MM.1S (cell line): ENCODE results near the gene IPO5.

Source experiments
- DNase-seq: peaks from one replicate; pipeline ENCODE4 v3.0.0-alpha.2; 2015
- H2AFZ ChIP-seq: fragments of 300-600 bp; sonication (generic); 2 replicates; pipeline ENCODE4 v1.6.0; 2016; ENCODE audit warnings: antibody characterized with exemption, low read length
- H3F3A ChIP-seq: fragments of 300-600 bp; sonication (generic); 2 replicates; pipeline ENCODE4 v1.6.1; 2016; ENCODE audit warnings: mild to moderate bottlenecking, antibody characterized with exemption, low read length, moderate library complexity, mixed read lengths; ENCODE audit not compliant: insufficient read depth
- H3K27ac ChIP-seq: fragments of 300-600 bp; sonication (generic); 2 replicates; pipeline ENCODE4 v1.5.1; 2016; ENCODE audit warnings: mild to moderate bottlenecking, low read length
- H3K27me3 ChIP-seq: fragments of 300-600 bp; sonication (generic); replicated peaks from 2 replicates; pipeline ENCODE4 v1.6.0; 2016; ENCODE audit warnings: low read length; ENCODE audit not compliant: insufficient read depth
- H3K36me3 ChIP-seq: fragments of 300-600 bp; sonication (generic); replicated peaks from 2 replicates; pipeline ENCODE4 v1.6.1; 2016; ENCODE audit warnings: mild to moderate bottlenecking, low read length, mixed read lengths; ENCODE audit not compliant: insufficient read depth
- H3K4me1 ChIP-seq: fragments of 300-600 bp; sonication (generic); 2 replicates; pipeline ENCODE4 v1.6.1; 2016; ENCODE audit warnings: low read length, mixed read lengths
- H3K4me2 ChIP-seq: fragments of 300-600 bp; sonication (generic); 2 replicates; pipeline ENCODE4 v1.6.0; 2016; ENCODE audit warnings: low read depth, low read length
- H3K4me3 ChIP-seq: fragments of 300-600 bp; sonication (generic); 2 replicates; pipeline ENCODE4 v1.5.1; 2016; ENCODE audit warnings: low read length, mixed read lengths
- H3K79me2 ChIP-seq: fragments of 300-600 bp; sonication (generic); 2 replicates; pipeline ENCODE4 v1.6.1; 2016; ENCODE audit warnings: mixed run types, low read length, mixed read lengths
- H3K9ac ChIP-seq: fragments of 300-600 bp; sonication (generic); 2 replicates; pipeline ENCODE4 v1.6.1; 2016; ENCODE audit warnings: low read length, mixed read lengths
- H3K9me2 ChIP-seq: fragments of 300-600 bp; sonication (generic); replicated peaks from 2 replicates; pipeline ENCODE4 v1.6.1; 2016; ENCODE audit warnings: mild to moderate bottlenecking, low read length, mixed read lengths; ENCODE audit not compliant: insufficient read depth
- H3K9me3 ChIP-seq: fragments of 300-600 bp; sonication (generic); replicated peaks from 2 replicates; pipeline ENCODE4 v1.6.1; 2016; ENCODE audit warnings: mild to moderate bottlenecking, low read length, mixed read lengths; ENCODE audit not compliant: insufficient read depth
- H4K20me1 ChIP-seq: fragments of 300-600 bp; sonication (generic); 2 replicates; pipeline ENCODE4 v1.6.1; 2016; ENCODE audit warnings: mild to moderate bottlenecking, low read length, moderate library complexity, mixed read lengths; ENCODE audit not compliant: insufficient read depth
- EZH2 ChIP-seq: fragments of 300-600 bp; sonication (generic); optimal IDR thresholded peaks from 2 replicates; pipeline ENCODE3; 2017; ENCODE audit warnings: low read depth, mild to moderate bottlenecking, antibody characterized with exemption, low read length, mixed read lengths
- EZH2phosphoT487 ChIP-seq: fragments of 300-600 bp; sonication (generic); IDR thresholded peaks from 2 replicates; pipeline ENCODE4 v1.6.1; 2018; ENCODE audit warnings: antibody characterized with exemption, low read length
- TF ChIP-seq, protein P1 (sequence below): fragments of 300-600 bp; sonication (generic); IDR thresholded peaks from 2 replicates; pipeline ENCODE4 v1.5.1; 2016; ENCODE audit warnings: antibody characterized with exemption, low read length, mixed read lengths

IPO5 gene

DNA sequence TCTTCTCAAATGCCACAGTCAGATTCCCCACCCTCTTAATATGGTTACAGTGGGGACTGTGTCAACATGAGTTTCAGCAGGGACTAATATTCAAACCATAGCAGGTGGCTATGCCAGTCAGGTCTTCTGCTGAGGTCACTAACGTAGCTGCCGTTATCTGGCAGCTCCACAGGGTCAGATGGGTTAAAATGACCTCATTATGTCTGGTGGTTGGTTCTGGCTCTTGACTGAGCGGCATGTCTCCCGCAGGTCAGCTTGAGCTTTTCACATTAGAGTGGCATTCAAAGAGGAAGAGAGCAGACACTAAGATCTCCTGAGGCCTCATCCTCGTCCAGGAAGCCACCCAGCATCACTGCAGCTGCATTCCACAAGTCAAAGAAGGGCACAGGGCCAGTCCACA is 21.4 kb upstream of the IPO5 start:
- no peaks in the 10 kb centered on the region for H3K79me2 ChIP-seq
- no peak overlapping the region for H2AFZ ChIP-seq
- H3F3A ChIP-seq, result no peaks in the 10 kb centered on the region
- H3K9ac ChIP-seq, result no peak overlapping the region
- H3K9me3 ChIP-seq, result no peaks in the 10 kb centered on the region
- H3K4me2 ChIP-seq, result no peak overlapping the region
- no peak overlapping the region for H3K27ac ChIP-seq
- H3K4me3 ChIP-seq, result no peak overlapping the region
- no peak for DNase-seq
- TF ChIP-seq EZH2 (no peak), EZH2phosphoT487 (no peak)
- TF ChIP-seq, protein P1, sequence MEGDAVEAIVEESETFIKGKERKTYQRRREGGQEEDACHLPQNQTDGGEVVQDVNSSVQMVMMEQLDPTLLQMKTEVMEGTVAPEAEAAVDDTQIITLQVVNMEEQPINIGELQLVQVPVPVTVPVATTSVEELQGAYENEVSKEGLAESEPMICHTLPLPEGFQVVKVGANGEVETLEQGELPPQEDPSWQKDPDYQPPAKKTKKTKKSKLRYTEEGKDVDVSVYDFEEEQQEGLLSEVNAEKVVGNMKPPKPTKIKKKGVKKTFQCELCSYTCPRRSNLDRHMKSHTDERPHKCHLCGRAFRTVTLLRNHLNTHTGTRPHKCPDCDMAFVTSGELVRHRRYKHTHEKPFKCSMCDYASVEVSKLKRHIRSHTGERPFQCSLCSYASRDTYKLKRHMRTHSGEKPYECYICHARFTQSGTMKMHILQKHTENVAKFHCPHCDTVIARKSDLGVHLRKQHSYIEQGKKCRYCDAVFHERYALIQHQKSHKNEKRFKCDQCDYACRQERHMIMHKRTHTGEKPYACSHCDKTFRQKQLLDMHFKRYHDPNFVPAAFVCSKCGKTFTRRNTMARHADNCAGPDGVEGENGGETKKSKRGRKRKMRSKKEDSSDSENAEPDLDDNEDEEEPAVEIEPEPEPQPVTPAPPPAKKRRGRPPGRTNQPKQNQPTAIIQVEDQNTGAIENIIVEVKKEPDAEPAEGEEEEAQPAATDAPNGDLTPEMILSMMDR, result no peak
- no peaks in the 10 kb centered on the region for H3K27me3 ChIP-seq
- no peaks in the 10 kb centered on the region for H3K36me3 ChIP-seq
- H4K20me1 ChIP-seq, result no peaks in the 10 kb centered on the region
- no peaks in the 10 kb centered on the region for H3K9me2 ChIP-seq
- H3K4me1 ChIP-seq, result no peaks in the 10 kb centered on the region

DNA sequence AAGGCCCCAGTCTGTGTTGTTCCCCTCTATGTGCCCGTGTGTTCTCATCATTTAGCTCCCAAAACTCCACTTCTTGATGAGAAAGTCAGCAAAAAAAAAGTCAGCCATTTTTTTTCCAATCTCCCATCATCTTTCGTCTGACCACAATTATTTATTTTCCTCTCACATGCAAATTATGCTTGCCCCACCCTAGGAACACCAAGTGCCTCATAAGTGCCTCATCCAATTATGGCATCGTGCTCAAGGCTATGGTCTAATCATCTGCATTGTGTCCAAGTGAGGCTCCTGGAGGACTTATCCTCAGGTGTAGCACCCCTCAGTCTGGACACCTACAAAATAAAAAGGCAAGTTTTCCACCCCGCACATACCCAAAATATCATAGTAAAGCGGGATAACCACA is 20.8 kb upstream of the IPO5 start:
- Histone ChIP-seq H3K9me2 (no peaks in the 10 kb centered on the region), H2AFZ (no peak overlapping the region), H3K79me2 (no peaks in the 10 kb centered on the region), H3K27ac (no peak overlapping the region), H3K9ac (no peak overlapping the region), H3K9me3 (no peaks in the 10 kb centered on the region), H3K4me1 (no peaks in the 10 kb centered on the region), H3F3A (no peaks in the 10 kb centered on the region), H3K4me2 (no peak overlapping the region), H4K20me1 (no peaks in the 10 kb centered on the region), H3K4me3 (no peak overlapping the region), H3K27me3 (no peaks in the 10 kb centered on the region), H3K36me3 (no peaks in the 10 kb centered on the region)
- no peak for DNase-seq
- TF ChIP-seq EZH2phosphoT487 (no peak), EZH2 (no peak)
- TF ChIP-seq, protein P1, result no peak

DNA sequence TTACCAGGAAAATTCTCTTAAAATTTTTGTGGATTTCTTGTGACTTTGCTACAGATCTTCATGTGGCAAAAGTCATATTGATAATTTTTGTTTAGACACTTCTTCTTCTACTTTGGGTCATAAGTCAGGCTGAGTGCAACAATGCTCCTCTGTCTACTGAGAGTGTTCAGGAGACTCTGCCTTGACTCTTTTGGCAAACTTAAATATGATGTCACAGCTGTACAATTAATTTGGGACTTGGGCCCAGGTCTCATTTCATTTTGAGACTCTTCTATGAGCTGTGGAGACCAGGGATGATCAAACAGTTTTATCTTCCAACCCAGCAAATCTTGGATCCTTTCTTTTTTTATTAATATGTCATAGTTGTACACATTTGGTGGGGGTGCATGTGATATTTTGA is 19.7 kb upstream of the IPO5 start:
- Histone ChIP-seq H3K27me3 (no peaks in the 10 kb centered on the region), H4K20me1 (no peaks in the 10 kb centered on the region), H3K4me1 (no peaks in the 10 kb centered on the region), H3K36me3 (no peaks in the 10 kb centered on the region), H2AFZ (no peak overlapping the region), H3K79me2 (no peaks in the 10 kb centered on the region), H3K4me3 (no peak overlapping the region), H3K4me2 (no peak overlapping the region), H3K9me3 (no peaks in the 10 kb centered on the region), H3K9me2 (no peaks in the 10 kb centered on the region), H3K27ac (no peak overlapping the region), H3F3A (no peaks in the 10 kb centered on the region), H3K9ac (no peak overlapping the region)
- TF ChIP-seq EZH2phosphoT487, result no peak
- TF ChIP-seq EZH2, result no peak
- TF ChIP-seq, protein P1, result no peak
- DNase-seq, result no peak
